ENCODE measurements around the gene TRIM67.

Gene TRIM67

DNA sequence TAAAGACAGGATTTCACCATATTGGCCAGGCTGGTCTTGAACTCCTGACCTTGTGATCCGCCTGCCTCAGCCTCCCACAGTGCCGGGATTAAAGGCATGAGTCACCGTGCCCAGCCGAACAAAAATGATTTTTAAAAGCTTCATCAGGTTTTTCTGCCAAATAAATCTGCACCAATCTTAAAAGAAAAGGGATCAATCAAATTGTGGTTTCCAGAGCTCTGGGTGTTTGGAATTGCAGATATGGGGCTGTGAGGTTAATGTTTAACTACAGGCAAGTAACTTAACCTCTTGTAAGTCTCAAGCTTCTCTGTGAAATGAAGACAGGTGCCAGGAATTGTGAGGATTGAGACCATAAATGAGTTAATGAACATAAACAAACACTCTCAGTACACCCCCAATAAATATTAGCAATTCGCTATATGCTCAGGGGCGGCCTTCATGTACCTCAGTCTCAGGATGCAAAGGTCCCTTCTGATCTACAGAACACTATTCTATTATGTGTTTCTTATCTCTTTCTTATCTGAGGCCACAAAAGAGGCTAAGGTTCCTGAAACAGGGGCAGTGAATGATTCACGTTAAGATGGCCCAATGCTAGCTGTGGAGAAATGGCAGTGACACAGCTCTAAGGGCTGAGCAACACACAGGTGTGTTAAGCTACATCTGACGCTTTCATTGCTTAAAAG is 72.0 kb downstream of the TRIM67 start:
- DNase-seq (ENCODE audit: low spot score) = no peak

DNA sequence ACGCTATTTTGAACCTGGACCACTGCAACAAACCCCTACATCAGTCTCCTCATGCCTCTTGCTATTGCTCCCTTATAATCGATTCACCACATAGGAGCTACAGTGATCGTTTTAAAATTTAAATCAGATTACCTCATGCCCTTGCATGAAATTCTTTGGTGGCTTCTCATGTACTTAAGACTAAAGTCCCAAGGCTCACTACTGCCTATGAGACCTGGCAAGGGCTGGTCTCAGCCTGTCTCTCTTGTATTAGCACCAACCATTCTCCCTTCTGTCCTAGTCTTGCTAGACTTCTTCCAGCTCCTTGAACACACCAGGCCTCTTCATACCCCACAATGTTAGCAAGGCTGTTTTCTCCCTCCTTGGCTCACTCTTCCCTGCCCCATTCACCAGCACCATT is 72.6 kb downstream of the TRIM67 start:
- DNase-seq (ENCODE audit: low spot score) = no peak

DNA sequence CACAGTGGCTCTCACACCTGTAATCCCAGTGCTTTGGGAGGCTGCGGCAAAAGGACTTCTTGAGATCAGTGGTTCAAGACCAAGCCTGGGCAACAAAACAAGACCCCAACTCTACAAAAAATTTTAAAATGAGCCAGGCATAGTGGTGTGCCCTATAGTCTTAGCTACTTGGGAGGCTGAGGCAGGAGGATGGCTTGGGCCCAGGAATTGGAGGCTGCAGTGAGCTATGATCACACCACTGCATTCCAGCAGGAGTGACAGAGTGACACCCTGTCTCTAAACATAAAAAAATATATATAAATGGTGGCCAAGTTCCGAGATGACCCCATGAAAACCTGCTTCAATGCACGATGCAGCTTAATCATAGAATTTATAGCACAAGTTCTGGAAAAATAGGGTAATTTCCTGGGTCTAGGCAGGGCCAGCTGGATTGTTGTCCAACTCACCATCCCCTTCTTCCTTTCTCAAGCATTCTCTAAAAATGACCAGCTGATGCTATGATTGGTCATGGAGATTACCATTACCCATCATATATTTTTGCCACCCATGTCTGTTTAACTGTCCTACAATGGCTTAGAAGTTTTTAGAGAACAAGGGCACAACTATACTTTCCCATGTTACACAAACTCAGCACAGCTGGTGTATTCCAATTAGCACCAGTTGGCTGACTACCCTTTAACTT is 73.8 kb downstream of the TRIM67 start:
- DNase-seq (ENCODE audit: low spot score) = no peak

- DNase-seq (ENCODE audit: low spot score) = no peak
Measured at GRCh38 chr1:231236208-231236591, 74.3 kb downstream of the TRIM67 start.

GRCh38 chr1:231236938-231237337 is 75.1 kb downstream of the TRIM67 start:
- no peak for DNase-seq (ENCODE audit: low spot score)

GRCh38 chr1:231238298-231238697 is 76.4 kb downstream of the TRIM67 start:
- no peak for DNase-seq (ENCODE audit: low spot score)

GRCh38 chr1:231240531-231240882 is 78.6 kb downstream of the TRIM67 start:
- no peak for DNase-seq (ENCODE audit: low spot score)

DNA sequence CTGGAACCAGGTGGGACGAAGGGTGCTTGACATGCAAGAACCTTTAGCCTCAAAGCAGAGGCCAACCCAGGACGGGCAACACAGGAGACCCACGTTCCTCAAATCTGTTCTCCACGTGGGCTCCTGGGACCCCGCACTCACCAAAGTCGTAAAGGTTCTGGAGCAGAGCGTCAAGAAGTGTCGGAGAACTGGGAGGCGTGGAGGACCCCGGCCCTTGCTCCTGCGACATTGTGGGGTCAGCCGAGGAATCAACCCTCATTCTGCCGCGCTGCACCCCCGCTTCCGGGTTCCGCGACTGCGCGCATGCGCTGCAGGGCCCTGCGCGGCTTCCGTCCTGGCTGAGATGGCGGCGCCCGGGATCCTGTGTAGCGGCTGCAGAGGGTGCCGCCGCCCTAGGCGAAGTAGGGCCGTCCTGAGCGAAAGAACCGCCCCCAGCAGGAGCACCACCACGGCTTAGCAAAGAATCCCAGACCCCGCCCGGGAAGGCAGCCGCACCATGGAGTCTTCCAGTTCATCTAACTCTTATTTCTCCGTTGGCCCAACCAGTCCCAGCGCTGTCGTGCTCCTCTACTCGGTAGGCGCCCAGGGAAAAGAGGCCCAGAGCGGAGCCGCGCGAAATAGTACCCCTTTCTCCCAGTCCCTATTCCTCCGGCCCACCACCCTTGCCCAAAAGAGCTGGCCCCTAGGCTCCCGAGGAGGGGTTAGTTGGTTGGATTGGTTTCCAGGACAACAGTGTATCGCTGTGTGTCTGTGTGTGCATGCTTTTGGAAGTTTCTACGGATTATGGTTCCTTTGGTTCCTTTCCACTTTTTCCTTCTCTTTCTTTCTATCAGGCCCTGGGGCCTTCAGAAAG is 79.3 kb downstream of the TRIM67 start, which contains the start of gene GNPAT:
Gene GNPAT (plus strand): TSS at position 330 of the 853 bp plus-strand sequence. CDS start 167 bp downstream, at position 497.
- peak; percentile 95 for DNase-seq (ENCODE audit: low spot score)

GRCh38 chr1:231241750-231242149 is 79.9 kb downstream of the TRIM67 start:
- peak; percentile 38 for DNase-seq (ENCODE audit: low spot score)

- no peak for DNase-seq (ENCODE audit: low spot score)
Measured at GRCh38 chr1:231242516-231243198, 80.8 kb downstream of the TRIM67 start.

DNA sequence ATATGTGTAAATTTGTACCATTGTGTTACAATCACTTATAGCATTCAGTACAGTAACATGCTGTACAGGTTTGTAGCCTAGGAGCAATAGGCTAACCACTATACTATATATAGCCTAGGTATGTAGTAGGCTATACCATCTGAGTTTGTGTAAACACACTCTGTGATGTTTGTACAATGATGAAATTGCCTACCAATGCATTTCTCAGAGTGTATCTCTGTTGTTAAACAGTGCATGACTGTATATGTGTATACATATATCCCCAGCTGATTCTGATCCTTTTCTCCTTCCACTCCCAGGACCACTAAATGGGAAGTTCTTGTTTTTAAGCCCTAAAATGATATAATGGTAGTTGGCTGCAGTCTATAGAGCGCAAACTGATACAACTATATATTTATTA is 86.9 kb downstream of the TRIM67 start:
- DNase-seq (ENCODE audit: low spot score) = no peak

GRCh38 chr1:231252336-231252735 is 90.5 kb downstream of the TRIM67 start:
- DNase-seq (ENCODE audit: low spot score) = no peak

DNA sequence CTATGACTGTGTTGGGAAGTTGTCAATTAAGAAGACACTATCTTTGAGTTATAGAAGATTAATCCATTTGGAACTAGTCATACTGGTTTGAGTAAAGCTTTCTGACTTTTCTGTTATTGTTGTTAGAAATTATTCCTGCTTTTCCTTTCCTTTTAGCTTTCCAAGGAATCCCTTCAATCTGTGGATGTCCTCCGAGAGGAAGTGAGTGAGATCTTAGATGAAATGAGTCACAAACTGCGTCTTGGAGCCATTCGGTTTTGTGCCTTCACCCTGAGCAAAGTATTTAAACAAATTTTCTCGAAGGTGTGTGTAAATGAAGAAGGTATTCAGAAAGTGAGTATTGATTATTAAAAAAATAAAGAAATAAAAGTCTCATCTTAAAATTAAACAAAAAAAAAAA is 98.5 kb downstream of the TRIM67 start:
- DNase-seq (ENCODE audit: low spot score) = no peak

GRCh38 chr1:231264642-231265041 is 102.8 kb downstream of the TRIM67 start:
- no peak for DNase-seq (ENCODE audit: low spot score)

GRCh38 chr1:231265379-231265778 is 103.5 kb downstream of the TRIM67 start:
- DNase-seq (ENCODE audit: low spot score) = no peak

DNA sequence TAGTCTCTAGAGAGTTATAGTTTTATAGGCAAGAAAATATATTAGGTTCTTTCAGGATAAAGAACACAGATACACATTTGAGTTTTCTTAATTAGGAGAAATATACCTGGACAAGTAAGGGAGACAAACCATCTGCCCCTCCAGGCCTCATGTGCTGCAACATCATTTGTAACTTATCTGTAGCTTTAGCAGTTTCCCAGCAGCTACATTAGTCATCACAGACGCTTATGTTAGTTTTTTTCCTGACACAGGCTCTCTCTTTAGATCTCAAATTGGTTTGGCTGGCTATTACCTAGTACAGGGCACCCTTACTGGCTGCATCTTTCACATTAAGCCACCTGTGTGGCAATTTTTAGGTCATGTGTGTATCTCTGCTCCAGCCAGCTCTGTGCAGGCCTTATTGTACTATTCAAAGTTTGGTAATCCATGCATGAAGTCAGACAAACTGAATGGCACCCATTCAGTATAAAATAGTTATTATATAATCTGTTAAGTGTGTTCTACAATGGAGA is 105.0 kb downstream of the TRIM67 start:
- no peak for DNase-seq (ENCODE audit: low spot score)

Measured in germinal center (tissue), 1 donor.